AG09309 (cell line): Measurements from ENCODE around the gene SOD3.

Source experiments
- DNase-seq: peaks from one replicate; pipeline ENCODE4 v3.0.0-alpha.2; 2010; ENCODE audit warnings: low read depth
- H3K4me3 ChIP-seq: 2 replicates; pipeline ENCODE4 v1.5.1; 2011; ENCODE audit warnings: mild to moderate bottlenecking, low read depth, low read length, moderate library complexity; ENCODE audit not compliant: control insufficient read depth
- CTCF ChIP-seq: IDR thresholded peaks from 2 replicates; pipeline ENCODE4 v1.5.1; 2011; ENCODE audit warnings: mild to moderate bottlenecking, low read depth, low read length, inconsistent platforms; ENCODE audit not compliant: insufficient read depth, control insufficient read depth; ENCODE audit errors: missing control alignments

The SOD3 gene

DNA sequence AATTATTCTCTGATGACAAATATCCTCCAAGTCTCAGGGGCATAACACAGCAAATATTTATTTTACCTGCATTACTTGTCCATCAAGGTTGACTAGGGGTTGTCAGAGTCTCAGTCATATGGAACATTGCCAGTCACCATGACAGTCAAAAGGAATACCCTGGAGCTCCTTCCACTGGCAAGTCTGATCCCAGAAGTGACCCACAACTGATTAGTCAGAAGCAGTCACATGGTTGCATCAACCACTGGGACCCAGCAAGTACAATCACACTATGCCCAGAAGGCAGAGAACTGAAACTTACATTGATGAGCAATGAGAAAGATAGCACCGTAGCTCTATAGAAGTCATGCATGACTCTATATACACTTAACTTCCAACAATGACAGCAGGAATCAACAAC, 41.9 kb upstream of the SOD3 start:
- no peak for DNase-seq
- H3K4me3 ChIP-seq: no peak overlapping the region
- no peak for TF ChIP-seq CTCF

DNA sequence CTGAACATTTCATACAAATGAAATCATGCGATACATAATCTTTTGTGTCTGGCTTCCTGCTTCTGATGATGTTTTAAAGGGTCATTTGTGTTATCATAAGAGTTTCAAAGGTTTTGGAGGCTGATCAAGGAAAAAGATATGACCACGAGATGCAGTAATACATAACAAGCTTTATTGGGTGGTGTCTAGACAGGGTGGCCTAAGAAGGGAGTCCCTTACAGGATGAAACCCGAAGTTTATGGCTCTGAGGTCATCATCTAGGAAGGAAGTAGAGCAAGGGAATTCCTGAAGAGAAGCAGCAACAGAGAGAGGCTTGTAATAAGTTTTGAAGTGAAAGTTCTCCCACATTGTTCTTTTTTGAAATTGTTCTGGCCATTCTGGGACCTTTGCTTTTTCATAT, 40.8 kb upstream of the SOD3 start:
- H3K4me3 ChIP-seq: no peak overlapping the region
- no peak for DNase-seq
- TF ChIP-seq CTCF: no peak

DNA sequence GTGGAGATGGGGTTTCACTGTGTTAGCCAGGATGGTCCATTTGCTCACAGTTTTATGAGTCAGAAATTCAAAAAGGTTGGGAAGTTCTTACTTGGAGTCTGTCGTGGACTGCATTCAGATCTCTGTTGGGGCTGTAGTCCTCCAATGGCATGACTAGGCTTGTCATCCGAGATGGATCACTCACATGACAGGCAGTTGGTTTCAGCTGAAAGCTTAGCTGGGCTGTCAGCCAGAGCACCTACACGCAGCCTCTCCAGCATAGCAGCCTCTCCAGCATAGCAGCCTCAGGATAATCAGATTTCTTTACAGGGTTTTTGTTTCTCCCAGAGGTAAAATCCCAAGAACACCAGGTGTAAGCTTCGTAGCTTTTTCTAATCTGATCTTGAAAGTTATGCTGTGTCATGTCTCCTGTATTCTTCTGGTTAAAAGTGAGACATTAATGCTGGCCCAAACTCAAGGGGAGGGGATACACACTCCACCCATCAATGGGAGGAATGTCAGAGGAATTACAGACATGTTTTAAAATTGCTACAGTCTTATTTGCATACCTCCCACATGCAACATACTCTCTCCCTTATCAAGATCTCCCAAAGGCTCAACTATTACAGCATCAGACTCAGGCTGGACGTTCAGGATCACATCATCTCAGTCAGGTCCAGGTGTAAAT, 31.6 kb upstream of the SOD3 start:
- DNase-seq: peak; percentile 39
- no peak overlapping the region for H3K4me3 ChIP-seq
- TF ChIP-seq CTCF: no peak

- no peak for TF ChIP-seq CTCF
- no peak overlapping the region for H3K4me3 ChIP-seq
- DNase-seq: no peak
These were observed 31.0 kb upstream of the SOD3 start for GRCh38 chr4:24764345-24764744.

DNA sequence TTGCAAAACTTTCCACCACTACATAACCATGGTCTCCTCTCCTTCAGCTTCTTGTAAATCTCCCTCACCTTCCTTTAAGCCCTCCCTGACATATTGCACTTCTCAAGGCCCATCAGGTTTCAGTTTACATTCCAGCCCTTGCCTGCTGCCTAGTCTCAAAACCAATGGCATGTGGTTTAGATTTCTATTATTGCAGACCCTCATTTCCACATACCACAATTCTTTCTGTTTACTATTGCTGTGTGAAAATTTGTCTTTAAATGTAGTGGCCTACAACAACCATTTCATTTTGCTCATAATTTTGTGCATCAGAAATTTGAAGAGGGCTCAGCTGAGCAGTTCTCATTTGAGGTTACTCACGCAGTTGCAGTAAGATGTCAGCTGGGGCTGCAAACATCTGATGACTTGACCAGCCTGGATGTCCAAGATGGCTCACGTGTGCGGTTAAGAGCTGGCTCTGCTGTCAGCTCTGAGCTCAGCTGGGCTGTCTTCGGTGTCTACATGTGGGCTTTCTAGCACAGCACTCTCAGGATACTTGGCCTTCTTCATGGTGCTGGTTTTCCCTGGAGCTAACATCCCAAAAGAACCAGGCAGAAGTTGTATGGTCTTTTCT, 29.9 kb upstream of the SOD3 start:
- TF ChIP-seq CTCF: no peak
- H3K4me3 ChIP-seq: no peak overlapping the region
- DNase-seq: no peak

DNA sequence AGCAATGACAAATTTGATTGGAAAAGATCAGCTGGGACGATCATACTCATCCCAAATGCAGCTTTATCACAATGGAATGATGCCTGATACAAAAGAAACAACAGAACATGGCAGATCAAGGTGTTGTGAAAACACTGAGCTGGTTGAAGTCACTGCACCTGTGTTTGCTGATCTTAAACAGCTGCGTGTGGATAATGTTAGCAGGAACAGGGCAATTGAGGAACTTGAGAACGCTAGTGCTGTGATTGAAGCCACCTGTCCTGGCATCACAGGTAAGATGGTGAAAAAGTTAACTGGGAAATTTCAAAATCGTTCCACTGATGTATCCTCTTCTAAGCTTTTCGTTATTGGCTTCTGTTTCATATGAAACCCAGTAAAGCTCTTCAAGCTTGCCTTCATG, 27.4 kb upstream of the SOD3 start:
- no peak for DNase-seq
- TF ChIP-seq CTCF: no peak
- no peak overlapping the region for H3K4me3 ChIP-seq
